ENCODE data around the gene TMEM233. TPM values are rescaled to one million over a fixed set of nuclear protein-coding genes. Genes with fewer than 3 reads are reported as not detected.

The TMEM233 gene
- polyA plus RNA-seq, 3 donors: not detected

DNA sequence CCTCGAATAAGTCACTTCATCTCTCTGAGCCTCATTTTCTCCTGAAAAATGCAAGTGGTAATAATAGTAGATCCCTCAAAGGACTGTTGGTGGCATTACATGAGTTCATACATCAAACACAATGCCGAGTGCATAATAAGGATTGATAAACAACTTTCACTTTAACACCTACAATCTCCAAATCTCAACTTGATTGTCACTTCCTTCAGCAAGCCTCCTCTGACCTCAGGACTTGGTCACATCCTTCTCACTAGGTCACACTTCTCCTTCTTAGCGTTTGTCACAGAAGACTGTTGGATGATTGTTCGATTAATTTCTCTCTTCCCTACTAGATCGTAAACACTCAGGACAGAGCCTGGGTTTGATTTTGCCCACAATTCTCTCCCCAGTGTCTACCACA, 66.5 kb downstream of the TMEM233 start:
- Histone ChIP-seq H2AFZ (ENCODE audit: insufficient read depth, low read depth, low read length, poor library complexity, severe bottlenecking) (peak overlapping the region; percentile 67), H3K9me3 (replicated peaks in 1 of 2; ENCODE audit: control insufficient read depth in 1 of 2, insufficient read depth in 1 of 2, low read length in 2 of 2) (no peaks in the 10 kb centered on the region), H3K4me1 (ENCODE audit: control insufficient read depth in 1 of 2, insufficient read depth in 2 of 2, low read length in 2 of 2) (peaks cover 9 to 11% of the 10 kb centered on the region in 2 donors), H3K79me2 (ENCODE audit: insufficient read depth, low read length) (no peaks in the 10 kb centered on the region), H3K27ac (ENCODE audit: low read depth in 1 of 2, low read length in 2 of 2) (peak overlapping the region in 1 of 2 donors; percentile 73), H4K20me1 (ENCODE audit: insufficient read depth, low read length) (no peaks in the 10 kb centered on the region), H3K27me3 (ENCODE audit: control insufficient read depth in 2 of 2, insufficient read depth in 2 of 2, low read length in 2 of 2) (no peaks in the 10 kb centered on the region), H3K9ac (ENCODE audit: insufficient read depth, low read length, poor library complexity, severe bottlenecking) (no peak overlapping the region), H3K36me3 (replicated peaks in 1 of 2; ENCODE audit: control insufficient read depth in 1 of 2, insufficient read depth in 2 of 2, low read length in 2 of 2) (no peaks in the 10 kb centered on the region), H3K4me3 (replicated peaks in 1 of 3; ENCODE audit: low read depth in 2 of 3, low read length in 3 of 3) (peak overlapping the region in 1 of 3 experiments; percentile 48), H3K4me2 (replicated peaks; ENCODE audit: extremely low read depth, low read length, poor library complexity, severe bottlenecking) (peak overlapping the region; percentile 37)
- Mint-ChIP-seq H3K4me1 (peaks cover 8% of the 10 kb centered on the region), H3K36me3 (no peaks in the 10 kb centered on the region), H3K27me3 (ENCODE audit: low read depth in 3 of 3) (peaks cover 0 to 2% (median 0%) of the 10 kb centered on the region in 3 donors), H3K4me3 (peak overlapping the region; percentile 4 to 22), H3K27ac (peak overlapping the region; percentile 51 to 80 (median 65)), H3K9me3 (peaks cover 0 to 4% (median 3%) of the 10 kb centered on the region in 7 donors)
- intact Hi-C loops (cut with micrococcal nuclease): no loop called here
- 0% methylated on average over 1 of the region's 5 CpGs for WGBS (ENCODE audit: insufficient coverage)
- TF ChIP-seq, protein P1, sequence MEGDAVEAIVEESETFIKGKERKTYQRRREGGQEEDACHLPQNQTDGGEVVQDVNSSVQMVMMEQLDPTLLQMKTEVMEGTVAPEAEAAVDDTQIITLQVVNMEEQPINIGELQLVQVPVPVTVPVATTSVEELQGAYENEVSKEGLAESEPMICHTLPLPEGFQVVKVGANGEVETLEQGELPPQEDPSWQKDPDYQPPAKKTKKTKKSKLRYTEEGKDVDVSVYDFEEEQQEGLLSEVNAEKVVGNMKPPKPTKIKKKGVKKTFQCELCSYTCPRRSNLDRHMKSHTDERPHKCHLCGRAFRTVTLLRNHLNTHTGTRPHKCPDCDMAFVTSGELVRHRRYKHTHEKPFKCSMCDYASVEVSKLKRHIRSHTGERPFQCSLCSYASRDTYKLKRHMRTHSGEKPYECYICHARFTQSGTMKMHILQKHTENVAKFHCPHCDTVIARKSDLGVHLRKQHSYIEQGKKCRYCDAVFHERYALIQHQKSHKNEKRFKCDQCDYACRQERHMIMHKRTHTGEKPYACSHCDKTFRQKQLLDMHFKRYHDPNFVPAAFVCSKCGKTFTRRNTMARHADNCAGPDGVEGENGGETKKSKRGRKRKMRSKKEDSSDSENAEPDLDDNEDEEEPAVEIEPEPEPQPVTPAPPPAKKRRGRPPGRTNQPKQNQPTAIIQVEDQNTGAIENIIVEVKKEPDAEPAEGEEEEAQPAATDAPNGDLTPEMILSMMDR (IDR thresholded peaks at IDR 0.05): no peak
- DNase-seq: peak; percentile 31 to 60 (median 37)

DNA sequence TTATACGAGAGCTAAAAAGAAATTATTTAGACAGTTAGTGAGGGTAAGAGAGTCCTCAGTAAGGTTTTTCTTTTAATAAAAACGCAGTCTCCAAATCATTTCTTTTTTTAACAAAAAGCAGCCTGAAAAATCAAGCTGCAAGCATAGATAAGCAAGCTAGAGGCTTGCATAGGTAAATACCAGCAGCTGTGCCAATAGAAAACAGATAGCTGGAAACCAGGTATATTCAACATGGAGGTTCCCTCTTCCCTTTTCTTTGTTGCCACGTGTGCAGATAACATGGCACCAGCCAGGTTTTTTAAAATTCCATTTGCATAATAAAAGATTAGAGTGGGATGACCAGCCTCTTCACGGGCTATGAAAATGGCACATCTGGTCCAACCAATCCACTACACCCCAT, 68.3 kb downstream of the TMEM233 start:
- Mint-ChIP-seq H3K36me3 (no peaks in the 10 kb centered on the region), H3K27me3 (ENCODE audit: low read depth in 3 of 3) (peaks cover 0 to 2% (median 0%) of the 10 kb centered on the region in 3 donors), H3K4me1 (peaks cover 19% of the 10 kb centered on the region), H3K4me3 (peak overlapping the region in 1 of 2 donors; percentile 40), H3K27ac (peak overlapping the region in 1 of 7 donors; percentile 50), H3K9me3 (peaks cover 0 to 3% (median 0%) of the 10 kb centered on the region in 7 donors)
- H3K4me3 ChIP-seq (replicated peaks in 1 of 3; ENCODE audit: low read depth in 2 of 3, low read length in 3 of 3): no peak overlapping the region
- no peak overlapping the region for H3K4me2 ChIP-seq (replicated peaks; ENCODE audit: extremely low read depth, low read length, poor library complexity, severe bottlenecking)
- intact Hi-C loops (cut with micrococcal nuclease): no loop called here
- TF ChIP-seq, protein P1 (IDR thresholded peaks at IDR 0.05): no peak
- H4K20me1 ChIP-seq (ENCODE audit: insufficient read depth, low read length): no peaks in the 10 kb centered on the region
- H3K27me3 ChIP-seq (ENCODE audit: control insufficient read depth in 2 of 2, insufficient read depth in 2 of 2, low read length in 2 of 2): no peaks in the 10 kb centered on the region
- no peak overlapping the region for H3K9ac ChIP-seq (ENCODE audit: insufficient read depth, low read length, poor library complexity, severe bottlenecking)
- no peaks in the 10 kb centered on the region for H3K9me3 ChIP-seq (replicated peaks in 1 of 2; ENCODE audit: control insufficient read depth in 1 of 2, insufficient read depth in 1 of 2, low read length in 2 of 2)
- DNase-seq: no peak
- no peak overlapping the region for H3K27ac ChIP-seq (ENCODE audit: low read depth in 1 of 2, low read length in 2 of 2)
- H3K4me1 ChIP-seq (ENCODE audit: control insufficient read depth in 1 of 2, insufficient read depth in 2 of 2, low read length in 2 of 2): peaks cover 23 to 25% of the 10 kb centered on the region in 2 donors
- WGBS (ENCODE audit: insufficient coverage): no CpG with 5 or more reads among the region's 4 CpGs
- peaks cover 6% of the 10 kb centered on the region for H3K79me2 ChIP-seq (ENCODE audit: insufficient read depth, low read length)
- H2AFZ ChIP-seq (ENCODE audit: insufficient read depth, low read depth, low read length, poor library complexity, severe bottlenecking): no peak overlapping the region
- H3K36me3 ChIP-seq (replicated peaks in 1 of 2; ENCODE audit: control insufficient read depth in 1 of 2, insufficient read depth in 2 of 2, low read length in 2 of 2): no peaks in the 10 kb centered on the region
